HG02981 (cell line): ENCODE results near the gene SUPT3H.
"Not testable (repeated sequence)": the region's sequence is repeated elsewhere in the genome, so short reads cannot be mapped to it uniquely, and the experiment has no call there.

Experiments used
- ATAC-seq: cut with Tn5 transposase; IDR thresholded peaks from one replicate; pipeline ENCODE4 v1.9.1; 2021; ENCODE audit warnings: mild to moderate bottlenecking, moderate library complexity; ENCODE audit not compliant: unreplicated experiment

Gene SUPT3H

DNA sequence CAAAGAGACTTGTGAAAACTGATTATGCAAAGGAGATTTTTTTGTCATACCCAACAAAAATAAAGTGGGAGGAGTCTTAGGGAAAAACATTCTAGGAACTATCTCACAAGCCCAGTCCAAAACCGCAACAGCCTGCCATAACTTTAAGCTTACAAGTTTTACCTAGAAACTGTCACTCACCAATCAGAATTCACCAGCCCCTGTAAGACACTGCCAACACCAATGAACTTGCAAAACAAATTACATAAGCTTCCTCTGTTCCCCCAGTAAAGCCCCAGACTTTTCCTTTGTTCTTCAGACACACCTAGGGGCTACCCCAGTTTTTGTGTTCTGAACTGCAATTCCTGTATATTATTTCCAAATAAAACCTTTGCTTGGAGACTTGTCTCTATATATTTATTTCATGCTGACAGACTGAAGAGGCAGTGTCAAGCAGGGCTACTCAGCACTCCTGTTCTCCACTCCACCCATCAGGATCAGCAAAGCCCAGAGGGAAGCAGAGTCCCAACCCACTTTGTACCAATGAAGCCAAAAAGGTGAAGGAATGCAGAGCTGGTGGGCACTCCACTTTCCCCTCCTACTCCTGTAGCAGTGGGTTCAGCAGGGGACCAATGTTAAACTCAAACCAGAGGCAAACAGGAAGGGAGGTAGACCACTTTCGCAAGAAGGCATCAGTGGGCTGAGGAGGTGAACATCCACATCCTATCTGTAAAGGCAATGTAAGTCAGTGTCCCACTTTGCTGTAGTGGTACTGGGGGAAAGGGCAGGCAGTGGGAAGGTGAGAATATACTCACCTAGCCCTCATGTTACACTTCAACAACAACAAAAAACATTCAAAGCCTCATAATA, 192.1 kb downstream of the SUPT3H start:
- no peak for ATAC-seq

DNA sequence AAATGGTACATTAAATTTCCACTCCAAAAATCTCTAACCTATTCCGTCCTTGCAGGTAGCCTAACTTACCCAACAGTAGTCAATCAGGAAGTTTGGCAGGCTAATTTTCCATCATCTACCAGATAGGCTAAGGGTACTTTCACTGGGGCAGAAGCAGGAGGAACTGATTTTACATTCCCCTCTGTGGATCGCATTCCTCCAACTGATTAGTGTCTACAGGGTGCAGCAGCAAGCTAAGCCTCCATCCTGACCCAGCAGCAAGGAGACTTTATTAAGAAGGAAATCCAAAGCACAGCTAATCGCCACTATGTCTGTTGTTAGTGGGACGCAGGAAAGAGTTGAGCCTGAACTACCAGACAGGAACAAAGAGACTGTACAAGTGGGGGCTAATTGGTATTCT, 192.8 kb downstream of the SUPT3H start:
- ATAC-seq: no peak

DNA sequence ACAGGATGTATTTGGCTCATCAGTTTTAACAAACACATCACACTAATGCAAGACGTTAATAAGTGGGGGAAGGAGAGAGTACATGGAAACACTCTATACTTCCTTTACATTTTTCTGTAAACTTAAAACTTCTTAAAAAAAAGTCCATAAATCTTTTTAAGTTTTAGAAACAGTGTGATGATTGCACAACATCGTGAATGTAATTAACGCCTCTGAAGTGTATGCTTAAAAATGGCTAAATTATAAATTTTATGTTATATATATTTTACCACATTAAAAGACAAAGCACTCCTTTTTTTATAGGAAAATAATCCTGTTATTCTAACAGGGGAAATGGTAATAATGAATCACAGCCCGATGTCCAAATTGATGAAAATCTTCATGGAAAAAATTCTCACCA, 193.7 kb downstream of the SUPT3H start:
- no peak for ATAC-seq

DNA sequence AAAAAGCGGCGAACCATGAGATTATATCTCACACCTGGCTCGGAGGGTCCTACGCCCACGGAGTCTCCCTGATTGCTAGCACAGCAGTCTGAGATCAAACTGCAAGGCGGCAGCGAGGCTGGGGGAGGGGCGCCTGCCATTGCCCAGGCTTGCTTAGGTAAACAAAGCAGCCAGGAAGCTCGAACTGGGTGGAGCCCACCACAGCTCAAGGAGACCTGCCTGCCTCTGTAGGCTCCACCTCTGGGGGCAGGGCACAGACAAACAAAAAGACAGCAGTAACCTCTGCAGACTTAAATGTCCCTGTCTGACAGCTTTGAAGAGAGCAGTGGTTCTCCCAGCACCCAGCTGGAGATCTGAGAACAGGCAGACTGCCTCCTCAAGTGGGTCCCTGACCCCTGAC, 201.4 kb downstream of the SUPT3H start:
- ATAC-seq: not testable (repeated sequence)

DNA sequence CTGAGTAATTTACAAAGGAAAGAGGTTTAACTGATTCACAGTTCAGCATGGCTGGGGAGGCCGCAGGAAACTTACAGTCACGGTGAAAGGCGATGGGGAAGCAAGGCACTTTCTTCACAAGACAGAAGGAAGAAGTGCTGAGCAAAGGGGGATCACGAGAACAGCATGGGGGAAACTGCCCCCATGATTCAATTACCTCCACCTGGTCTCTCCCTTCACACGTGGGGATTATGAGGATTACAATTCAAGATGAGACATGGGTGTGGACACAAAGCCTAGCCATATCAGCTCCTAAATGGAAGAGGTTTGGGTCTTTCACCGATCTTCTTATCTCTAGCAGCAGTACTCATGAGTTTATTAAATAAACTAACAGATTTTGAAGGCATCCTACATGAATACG, 202.5 kb downstream of the SUPT3H start:
- ATAC-seq: no peak

DNA sequence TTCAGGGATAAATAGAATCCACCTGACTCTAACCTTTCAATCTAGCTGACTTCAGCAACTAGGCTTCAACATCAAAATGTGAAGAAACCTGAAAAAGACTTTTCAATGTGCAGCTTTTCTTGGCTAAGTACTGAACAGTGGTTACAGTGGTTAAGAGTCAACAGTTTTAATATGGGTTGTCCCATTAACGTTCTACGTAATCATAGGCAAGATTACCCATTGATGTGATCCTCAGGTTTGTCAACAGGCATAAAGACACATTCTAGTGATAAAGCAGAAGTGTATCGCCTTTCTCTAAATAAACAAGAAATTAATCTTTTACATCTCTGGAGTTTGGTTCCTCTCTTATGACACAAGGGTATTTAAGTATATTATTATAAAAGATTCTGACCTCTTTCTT, 203.7 kb downstream of the SUPT3H start:
- ATAC-seq: no peak

DNA sequence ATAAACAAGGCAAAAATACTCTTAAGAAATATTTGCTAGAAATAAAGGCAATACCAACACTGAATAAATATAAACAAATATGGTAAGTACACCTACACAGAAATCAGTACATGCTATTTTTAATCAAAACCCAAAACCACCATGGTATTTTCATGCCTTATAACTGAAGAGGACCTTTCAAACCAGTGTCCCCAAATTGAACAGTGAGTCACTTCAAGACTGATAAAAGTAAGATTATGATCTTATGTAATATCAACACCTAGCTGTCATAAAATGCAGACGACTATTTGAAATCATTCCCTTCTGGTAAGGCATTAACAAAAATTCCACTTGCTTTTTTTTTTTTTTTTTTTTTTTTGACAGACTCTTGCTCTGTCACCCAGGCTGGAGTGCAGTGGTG, 206.4 kb downstream of the SUPT3H start:
- no peak for ATAC-seq

DNA sequence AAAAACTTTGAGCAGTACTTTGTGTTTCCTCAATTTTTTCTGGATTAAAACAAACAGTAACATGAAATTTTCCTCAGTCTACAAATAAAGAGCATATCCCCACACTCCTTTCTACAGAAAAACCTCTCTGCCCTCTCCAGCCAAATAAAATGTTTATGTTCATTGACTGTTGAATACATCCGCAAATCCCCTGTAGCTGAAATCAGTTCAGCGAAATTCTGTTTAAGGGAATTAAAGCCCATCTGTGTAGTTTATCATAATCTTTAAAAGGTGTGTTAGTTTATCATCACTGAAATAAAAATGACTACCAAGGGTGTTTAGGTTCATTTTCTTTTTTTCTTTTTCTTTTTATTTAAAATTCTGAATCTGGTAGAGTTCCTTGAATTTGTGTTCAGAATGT, 207.4 kb downstream of the SUPT3H start:
- ATAC-seq: no peak

DNA sequence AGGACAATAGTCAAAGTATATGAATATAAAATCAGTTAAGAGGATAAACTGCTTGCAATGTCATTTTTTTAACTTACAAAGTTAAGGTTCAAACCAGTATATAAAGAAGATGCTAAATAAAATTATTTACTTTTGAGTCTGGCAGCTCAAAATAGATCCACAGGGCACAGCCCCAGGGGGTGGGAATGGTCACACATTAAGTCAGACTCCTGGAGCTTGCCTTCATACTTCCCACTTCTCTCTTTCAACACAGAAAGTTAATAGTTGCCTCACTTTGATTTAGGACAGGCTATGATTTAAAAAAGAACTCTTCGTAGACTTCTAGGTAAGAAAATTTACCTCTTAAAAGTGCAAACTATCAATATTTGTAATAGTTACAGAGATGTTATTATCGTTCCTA, 207.9 kb downstream of the SUPT3H start:
- ATAC-seq: no peak

DNA sequence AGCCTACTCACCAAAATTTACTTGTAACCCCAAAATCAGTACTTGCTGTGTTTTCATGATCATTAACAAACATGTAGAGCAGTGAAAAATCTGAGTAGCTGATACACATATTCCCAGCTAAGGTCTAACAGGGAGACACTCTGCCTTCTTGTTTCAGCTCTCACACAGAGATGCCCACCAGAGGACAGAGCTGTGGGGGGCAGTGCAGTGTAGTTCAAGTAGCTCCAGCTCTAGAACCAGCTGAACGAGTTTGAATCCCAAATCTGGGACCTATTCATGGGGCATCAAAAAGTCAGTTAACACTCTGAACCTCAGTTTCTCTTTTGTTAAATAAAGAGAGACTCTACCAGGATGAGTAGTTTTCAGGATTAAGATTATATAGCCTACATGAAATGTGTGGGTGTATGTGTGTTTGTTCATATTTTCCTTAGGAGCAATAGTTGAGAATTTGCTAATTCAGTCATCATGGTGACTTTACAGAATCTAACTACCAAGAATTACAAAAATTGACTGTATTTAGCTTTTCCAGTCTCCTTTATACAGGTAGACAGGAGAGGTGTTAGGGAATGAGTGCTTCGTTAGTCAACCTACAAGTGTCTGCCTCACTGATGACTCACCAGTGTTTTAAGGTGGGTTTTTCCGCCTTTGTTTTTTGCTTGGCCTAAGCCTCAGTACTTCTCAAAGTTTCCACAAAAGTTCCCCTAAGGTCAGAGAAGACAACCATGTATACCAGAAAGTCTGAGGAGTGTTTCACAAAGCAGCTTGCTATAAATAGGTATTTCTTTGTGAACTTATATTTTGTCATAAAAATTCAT, 213.6 kb downstream of the SUPT3H start:
- ATAC-seq: peak; percentile 72

DNA sequence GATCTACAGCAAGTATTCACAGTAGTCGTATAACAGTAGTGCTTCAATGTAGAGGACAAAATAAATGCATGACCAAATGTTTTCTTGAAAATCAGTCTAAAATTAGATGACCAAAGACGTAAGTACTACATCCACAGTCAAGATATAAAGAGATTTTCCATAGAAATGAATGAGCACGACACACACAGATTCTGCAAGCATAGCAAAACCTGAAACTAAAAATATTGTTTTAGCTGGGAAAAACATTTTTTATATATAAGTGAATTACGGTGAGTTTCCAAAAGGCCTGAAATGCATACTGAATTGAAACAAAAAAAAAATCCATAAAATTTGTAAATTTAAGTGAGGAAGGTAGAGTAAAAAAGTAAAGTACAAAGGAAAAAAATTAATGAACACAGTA, 217.4 kb downstream of the SUPT3H start:
- no peak for ATAC-seq

DNA sequence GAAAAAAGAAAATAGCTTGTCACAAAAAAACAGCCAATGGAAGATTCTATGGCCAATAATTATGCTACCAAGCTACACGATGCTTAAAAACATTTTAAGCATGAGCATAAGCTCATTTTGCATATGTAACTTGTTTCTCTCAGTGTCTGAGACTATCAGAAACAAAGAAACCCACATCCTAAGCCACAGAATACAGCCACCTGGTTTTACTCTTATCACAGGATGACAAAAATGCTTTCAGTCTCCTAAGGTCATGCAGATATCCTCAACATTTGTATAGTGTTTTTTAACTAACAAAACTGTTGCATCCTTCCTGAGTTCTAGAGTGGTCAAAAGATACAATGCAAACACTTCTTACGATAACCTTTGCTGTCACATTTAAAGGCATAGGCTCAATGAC, 221.7 kb downstream of the SUPT3H start:
- ATAC-seq: peak; percentile 99

DNA sequence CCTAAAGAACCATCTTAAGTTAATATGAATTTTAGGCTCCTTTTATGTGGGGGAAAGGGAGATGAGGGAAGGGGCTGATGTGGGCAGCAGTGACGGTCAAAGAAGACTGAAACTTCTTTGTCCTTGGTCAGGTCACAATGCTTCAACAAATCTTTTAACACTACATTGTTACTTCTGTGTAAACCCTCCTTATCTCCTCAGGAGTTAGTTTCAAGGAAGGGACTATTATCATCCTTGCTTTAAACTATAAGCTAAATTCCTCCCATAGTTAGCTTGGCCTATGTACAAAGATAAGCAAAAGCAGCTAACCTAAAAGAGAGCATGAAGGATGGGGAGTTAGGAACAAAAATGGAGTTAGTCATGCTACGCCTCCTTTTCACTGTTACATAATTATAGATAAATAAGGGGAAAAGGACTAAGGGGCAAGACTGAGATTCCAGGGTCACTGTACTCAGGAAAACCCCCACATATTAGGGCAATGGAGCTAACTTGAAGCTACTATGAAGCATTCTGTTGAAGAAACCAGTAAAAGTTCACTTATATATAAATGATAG, 222.3 kb downstream of the SUPT3H start:
- no peak for ATAC-seq

DNA sequence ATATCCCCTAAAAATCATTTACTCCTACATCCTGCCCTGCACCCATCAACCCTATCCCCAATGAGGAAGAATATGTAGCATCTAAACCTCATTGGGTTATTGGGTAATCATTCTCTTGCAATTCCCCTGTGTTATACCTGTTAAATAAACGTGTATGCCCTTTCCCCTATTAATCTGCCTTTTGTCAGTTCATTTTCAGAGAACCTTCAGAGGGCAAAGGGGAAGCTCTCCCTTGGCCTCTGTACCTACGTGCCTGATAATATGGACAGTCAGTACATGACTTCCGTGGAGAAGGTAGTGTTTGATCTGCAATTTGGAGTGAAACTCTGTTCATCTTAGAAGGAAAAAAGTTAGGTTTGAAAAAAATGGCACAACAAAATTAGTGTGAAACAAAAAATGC, 223.1 kb downstream of the SUPT3H start:
- ATAC-seq: no peak

DNA sequence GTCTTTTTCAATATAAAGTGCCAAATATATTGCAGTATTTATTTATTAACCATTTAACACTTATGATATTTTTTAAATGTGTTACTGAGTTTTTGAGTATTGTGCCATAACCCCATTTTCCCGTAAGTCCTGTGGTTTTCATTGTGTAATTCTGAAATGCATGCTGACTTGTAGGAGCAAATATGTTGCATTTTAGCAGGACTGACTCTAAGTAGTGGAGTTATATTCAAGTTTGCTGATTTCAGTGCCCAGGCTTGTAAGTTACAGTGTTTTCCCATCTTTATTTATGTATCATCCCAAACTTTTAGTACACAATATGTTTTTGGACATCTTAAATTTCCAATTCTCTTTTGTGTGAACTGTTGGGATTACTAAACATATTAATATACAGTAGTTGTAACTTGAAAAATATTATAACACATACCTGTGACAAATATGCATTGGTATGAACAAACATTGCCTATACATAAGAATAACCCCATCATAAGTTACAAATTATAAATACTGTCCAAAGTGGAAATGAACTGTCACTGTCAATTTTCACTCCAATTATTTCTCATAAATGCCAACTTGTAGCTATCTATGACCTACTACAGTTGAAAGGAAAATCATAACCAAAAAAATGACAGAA, 228.9 kb downstream of the SUPT3H start:
- no peak for ATAC-seq

DNA sequence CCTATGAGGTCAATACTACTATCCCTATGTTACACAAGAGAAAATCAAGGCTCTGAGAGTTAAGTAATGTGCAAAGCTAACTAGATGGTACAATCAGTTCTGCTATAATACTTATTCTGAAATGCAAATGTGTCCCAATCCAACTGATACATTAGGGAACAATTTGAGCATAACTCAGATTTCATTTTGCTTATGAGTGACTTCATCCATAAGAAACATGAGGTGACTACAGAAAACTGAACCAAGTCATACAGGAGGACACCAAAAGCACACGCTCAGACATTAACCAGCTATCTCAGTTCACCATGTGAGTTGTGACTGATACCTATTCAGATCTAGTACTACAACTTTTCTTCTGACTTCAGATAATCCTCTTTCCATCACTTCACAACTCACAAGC, 229.5 kb downstream of the SUPT3H start:
- no peak for ATAC-seq

DNA sequence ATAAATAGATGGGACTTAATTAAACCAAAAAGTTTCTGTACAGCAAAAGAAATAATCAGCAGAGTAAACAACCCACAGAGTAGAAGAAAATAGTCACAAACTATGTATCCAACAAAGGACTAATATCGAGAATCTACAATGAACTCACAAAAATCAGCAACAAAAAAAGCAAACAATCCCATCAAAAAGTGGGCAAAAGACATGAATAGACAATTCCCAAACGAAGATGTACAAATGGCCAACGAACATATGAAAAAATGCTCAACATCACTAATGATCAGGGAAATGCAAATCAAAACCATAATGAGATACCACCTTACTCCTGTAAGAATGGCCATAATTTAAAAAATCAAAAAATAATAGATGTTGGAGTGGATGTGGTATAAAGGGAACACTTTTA, 232.1 kb downstream of the SUPT3H start:
- not testable (repeated sequence) for ATAC-seq

DNA sequence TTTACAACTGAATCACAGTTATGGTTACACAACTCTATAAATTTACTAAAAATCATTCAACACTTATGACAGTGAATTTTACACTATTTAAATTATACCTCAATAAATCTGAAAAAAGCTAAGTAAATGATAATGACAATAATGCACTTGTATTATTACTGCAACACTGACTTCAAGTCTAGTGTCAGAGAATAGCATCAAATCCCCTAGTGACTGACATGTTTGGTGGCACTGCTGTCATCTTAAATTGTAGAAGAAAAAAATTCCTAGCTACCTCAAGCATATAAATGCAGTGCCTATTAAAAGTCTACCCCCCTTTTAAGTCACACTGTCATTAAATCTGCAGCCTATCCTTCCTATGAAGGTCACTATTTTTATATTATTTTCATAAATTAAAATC, 239.0 kb downstream of the SUPT3H start:
- no peak for ATAC-seq

DNA sequence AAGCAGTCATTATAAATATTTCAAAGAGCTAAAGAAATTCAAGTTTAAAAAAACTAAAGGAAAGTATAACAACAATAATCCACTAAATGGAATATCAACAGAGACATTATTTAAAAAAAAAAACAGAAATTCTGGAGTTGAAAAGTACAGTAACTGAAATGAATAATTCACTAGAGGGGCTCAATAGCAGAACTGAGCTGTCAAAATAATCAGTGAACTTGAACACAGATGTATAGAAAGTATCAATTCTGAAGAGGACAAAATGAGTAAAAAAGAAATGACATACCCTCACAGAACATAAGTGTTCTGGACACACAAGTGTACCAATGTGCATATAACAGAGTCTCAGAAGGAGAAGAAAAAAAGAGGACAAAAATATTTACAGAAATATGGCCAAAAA, 241.2 kb downstream of the SUPT3H start:
- no peak for ATAC-seq

DNA sequence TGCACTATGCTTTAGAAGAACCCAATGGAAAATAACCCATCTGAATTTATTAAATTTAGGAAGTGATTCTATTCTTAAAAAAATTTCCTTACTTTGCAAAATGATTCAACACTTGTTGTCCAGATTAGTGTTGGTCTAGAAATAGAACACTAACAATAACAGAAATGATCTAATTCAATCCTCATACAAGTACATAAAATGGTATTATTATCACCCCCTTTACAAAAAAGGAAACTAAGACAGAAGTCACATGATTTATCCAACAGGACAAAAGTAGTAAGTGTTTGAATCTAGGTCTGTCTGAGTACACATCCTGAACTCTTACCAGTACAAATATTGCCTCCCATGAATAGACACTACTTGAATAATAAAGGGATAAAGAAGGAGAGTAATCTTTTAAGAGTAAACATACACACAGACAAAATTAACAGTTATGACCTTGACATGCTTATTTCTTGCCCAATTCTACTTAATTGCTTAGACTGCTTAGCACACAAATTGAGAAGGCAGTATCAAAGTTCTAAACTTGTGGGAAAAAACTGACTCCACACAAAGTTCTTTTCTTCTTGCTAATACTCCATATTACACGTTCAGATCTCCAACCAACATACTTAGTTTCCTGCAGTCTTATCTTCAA, 245.0 kb downstream of the SUPT3H start:
- ATAC-seq: no peak

DNA sequence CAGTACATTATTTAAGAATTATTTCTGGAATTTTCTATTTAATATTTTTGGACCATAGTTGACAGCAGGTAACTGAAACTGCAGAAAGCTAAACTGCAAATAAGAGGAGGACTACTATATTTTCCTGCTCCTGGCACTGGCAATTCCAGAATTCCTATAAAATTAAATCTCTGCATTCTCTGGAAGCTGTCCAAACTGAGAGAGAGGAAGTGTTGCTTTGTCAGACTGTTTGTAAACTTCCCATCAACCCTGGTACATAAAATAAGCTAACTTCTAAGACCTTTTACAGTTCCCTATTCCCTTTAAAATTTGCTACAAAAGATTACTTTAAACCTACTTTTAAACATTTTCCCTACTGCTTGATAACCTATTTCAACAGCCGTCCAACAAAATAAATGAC, 245.7 kb downstream of the SUPT3H start:
- no peak for ATAC-seq
